ENCODE data around the gene MXRA8. TPM values are rescaled to one million over a fixed set of nuclear protein-coding genes. Genes with fewer than 3 reads are reported as not detected.

MXRA8 gene
- total RNA-seq, 4 donors from 2014 or later = 57.1 to 143 (median 106) TPM

GRCh38 chr1:1345860-1346500, 12.4 kb downstream of the MXRA8 start:
- 76 to 100% methylated on average over 1 to 6 of the region's 12 CpGs for WGBS, 2 donors
- no peaks in the 10 kb centered on the region for H3K27me3 ChIP-seq
- no peak overlapping the region for H3K27ac ChIP-seq
- intact Hi-C loops (cut with DNase I) = loop anchor here (2.0 kb wide), 1 partner anchor 19 kb away; no protein-coding TSS in a partner anchor
- H3K9me3 ChIP-seq = no peaks in the 10 kb centered on the region
- H3K4me3 ChIP-seq (replicated peaks in 1 of 3) = no peak overlapping the region
- no peak for DNase-seq
- peaks cover 27 to 41% of the 10 kb centered on the region in 2 donors for H3K4me1 ChIP-seq
- peaks cover 0 to 8% of the 10 kb centered on the region in 2 donors for H3K36me3 ChIP-seq
- TF ChIP-seq POLR2A (IDR thresholded peaks at IDR 0.05) (no peak), CTCF (IDR thresholded peaks at IDR 0.05) (no peak)

- H3K36me3 ChIP-seq = peaks cover 0 to 8% of the 10 kb centered on the region in 2 donors
- TF ChIP-seq CTCF (IDR thresholded peaks at IDR 0.05) (no peak), POLR2A (IDR thresholded peaks at IDR 0.05) (no peak)
- intact Hi-C loops (cut with DNase I) = no loop called here
- WGBS, 2 donors = 67 to 86% methylated on average over 3 to 7 of the region's 16 CpGs
- no peaks in the 10 kb centered on the region for H3K27me3 ChIP-seq
- no peaks in the 10 kb centered on the region for H3K9me3 ChIP-seq
- DNase-seq = no peak
- H3K4me1 ChIP-seq = peaks cover 27 to 41% of the 10 kb centered on the region in 2 donors
- no peak overlapping the region for H3K27ac ChIP-seq
- no peak overlapping the region for H3K4me3 ChIP-seq (replicated peaks in 1 of 3)
Observed at GRCh38 chr1:1345384-1345783, 13.0 kb downstream of the MXRA8 start.

- H3K36me3 ChIP-seq = peaks cover 0 to 13% of the 10 kb centered on the region in 2 donors
- peak; percentile 41 to 47 for DNase-seq
- no peak overlapping the region for H3K27ac ChIP-seq
- TF ChIP-seq CTCF (IDR thresholded peaks at IDR 0.05) = peak in 2 of 6 experiments; percentile 21 to 46
- TF ChIP-seq POLR2A (IDR thresholded peaks at IDR 0.05) = no peak
- intact Hi-C loops (cut with DNase I) = no loop called here
- no peaks in the 10 kb centered on the region for H3K27me3 ChIP-seq
- H3K4me1 ChIP-seq = peaks cover 27 to 41% of the 10 kb centered on the region in 2 donors
- no peaks in the 10 kb centered on the region for H3K9me3 ChIP-seq
- 64 to 74% methylated on average over 7 to 8 of the region's 15 CpGs for WGBS, 2 donors
- H3K4me3 ChIP-seq (replicated peaks in 1 of 3) = no peak overlapping the region
Observed at GRCh38 chr1:1344655-1345361, 13.5 kb downstream of the MXRA8 start.

- H3K9me3 ChIP-seq = no peaks in the 10 kb centered on the region
- H3K27ac ChIP-seq = no peak overlapping the region
- no peak overlapping the region for H3K4me3 ChIP-seq (replicated peaks in 1 of 3)
- H3K36me3 ChIP-seq = peaks cover 0 to 22% of the 10 kb centered on the region in 2 donors
- intact Hi-C loops (cut with DNase I) = no loop called here
- TF ChIP-seq CTCF (IDR thresholded peaks at IDR 0.05) (no peak), POLR2A (IDR thresholded peaks at IDR 0.05) (no peak)
- peaks cover 27 to 41% of the 10 kb centered on the region in 2 donors for H3K4me1 ChIP-seq
- DNase-seq = no peak
- no peaks in the 10 kb centered on the region for H3K27me3 ChIP-seq
- 88 to 91% methylated on average over 13 to 20 of the region's 24 CpGs for WGBS, 2 donors
Observed at GRCh38 chr1:1343811-1344421, 14.4 kb downstream of the MXRA8 start.

All from thyroid gland (tissue), 4 donors.